GM21381 (cell line): ENCODE measurements around the gene PLRG1.

Experiments used
- ATAC-seq: cut with Tn5 transposase; IDR thresholded peaks from one replicate; pipeline ENCODE4 v1.9.1; 2021; ENCODE audit warnings: mild to moderate bottlenecking, moderate library complexity; ENCODE audit not compliant: unreplicated experiment

The PLRG1 gene

DNA sequence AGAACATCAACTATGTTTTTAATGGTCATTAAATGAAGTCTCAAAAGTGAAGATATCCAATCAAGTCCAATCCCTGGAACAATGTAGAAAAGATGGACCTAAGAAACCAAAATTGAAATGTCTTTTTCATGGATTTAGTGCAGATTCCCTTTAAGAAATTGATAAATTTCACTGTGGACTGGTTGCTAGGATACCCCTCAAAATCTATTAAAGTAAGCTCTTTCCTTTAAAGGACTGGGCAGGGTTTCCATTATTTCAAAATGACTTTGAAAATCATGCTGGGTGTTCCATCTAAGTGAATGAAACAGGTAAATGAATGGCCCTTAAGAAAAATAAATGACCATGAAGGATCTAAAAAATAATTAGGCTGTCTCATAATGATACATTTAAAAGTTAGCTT is 28.6 kb downstream of the PLRG1 start:
- ATAC-seq = no peak

DNA sequence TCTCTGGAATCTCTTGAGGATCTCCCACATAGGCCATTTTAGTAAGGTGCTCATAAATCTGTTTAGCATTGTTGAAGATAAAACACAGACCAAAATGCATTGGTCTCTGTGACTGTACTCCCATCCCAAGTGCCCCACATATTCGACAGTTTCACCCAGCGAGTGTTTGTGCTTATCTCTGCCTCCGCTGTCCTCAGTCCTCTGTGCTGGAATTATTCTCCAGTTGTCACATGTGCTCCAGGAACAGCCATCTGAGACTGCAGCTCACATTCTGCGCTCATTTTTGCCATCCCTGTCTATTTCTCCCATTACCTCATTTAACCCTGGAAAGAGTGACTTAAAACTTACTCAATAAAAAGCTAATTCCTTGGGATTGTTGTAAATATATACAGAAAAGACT is 31.0 kb downstream of the PLRG1 start:
- ATAC-seq = no peak

DNA sequence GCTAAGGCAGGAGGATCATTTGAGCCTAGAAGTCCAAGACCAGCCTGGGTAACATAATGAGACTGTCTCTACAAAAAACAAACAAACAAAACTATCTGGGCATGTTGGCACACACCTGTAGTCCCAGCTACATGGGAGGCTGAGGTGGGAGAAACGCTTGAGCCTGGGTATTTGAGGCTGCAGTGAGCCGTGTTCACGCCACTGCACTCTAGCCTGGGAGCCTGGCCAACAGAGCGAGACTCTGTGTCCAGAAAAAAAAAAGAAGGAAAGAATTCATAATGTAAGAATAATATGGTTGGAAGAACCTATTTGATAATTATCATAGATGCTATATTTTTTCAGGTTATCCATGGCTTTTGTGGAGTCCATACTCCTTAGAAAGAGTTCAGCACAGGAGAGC is 32.6 kb downstream of the PLRG1 start:
- ATAC-seq = no peak

DNA sequence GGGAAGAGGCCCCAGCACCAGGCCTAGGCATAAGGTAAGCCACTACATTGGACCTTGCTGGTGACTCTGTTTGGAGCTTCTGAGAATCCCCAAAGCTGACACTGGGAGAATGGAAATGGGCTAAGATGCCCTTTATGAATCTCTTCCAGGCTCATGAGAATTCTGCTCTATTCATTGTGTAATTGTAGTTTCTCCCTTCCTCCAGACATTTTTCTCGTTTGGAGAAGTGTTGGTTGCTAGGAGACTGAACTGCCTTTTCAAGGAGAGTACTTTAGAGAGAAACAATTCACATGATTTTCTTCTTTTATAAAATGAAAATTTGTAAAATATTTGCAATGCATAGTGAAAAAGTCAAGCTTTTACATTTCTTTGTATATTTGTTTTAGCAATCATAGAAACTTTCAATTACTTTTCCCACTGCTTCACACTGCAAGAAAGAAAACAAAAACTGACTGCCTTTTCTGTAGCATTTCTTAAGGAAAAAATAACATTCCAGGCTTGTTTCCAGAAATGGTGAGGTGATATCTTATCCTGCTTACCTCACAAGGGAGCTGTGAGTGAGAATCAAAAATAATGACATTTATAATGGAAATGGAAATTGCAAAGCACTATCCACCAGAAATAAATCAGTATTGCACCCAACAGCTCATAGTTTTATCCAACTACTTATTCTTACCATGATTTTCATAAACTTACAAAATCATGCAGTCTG is 33.7 kb downstream of the PLRG1 start:
- ATAC-seq = no peak

DNA sequence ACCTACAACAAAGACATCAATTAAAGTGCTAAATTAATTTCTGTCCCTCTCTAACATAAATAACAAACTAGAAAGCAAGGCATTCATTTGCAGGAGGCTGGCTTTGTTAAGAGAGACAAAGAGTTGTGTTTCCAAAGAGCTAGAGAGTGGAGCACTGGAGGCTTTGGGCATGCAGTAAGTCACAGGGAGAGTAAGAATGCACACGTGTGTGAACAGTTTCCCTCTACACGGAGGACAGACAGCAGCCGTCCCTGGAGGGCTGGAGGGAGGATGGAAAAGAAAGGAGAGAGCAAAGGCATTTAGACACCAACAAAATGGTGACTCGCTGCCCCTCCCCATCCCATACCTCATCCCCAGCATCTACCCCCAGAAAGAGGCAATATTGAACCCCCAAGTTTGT is 38.2 kb downstream of the PLRG1 start:
- ATAC-seq = no peak

DNA sequence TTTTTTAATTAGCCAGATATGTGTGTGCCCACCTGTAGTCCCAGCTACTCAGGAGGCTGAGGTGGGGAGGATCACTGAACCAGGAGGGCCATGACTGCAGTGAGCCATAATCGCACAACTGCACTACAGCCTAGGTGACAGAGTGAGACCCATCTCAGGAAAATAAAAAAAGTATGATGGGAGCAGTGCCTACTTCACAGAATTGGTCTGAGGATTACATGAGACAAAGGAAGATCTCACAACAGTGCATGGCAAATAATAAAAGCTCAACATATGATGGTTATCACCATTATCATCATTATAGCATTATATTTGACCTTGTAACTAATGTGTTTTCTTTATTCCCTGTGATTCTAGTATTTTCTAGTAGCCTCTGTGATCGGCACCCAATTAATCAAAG is 38.7 kb downstream of the PLRG1 start:
- no peak for ATAC-seq

DNA sequence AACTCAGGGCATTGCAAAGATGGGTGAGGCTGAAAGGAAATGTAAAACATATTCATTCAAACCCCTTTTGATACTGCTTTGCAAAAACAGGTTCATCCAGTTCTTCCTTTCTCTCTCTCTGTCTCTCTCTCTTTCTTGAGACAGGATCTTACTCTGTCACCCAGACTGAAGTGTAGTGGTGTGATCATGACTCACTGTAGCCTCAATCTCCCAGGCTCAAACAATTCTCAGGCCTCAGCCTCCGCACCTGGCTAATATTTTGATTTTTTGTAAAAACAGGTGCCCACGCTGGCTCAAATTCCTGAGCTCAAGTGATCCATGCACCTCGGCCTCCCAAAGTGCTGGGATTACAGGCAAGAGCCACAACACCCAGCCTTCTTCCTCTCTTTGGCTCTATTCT is 43.0 kb downstream of the PLRG1 start:
- no peak for ATAC-seq

DNA sequence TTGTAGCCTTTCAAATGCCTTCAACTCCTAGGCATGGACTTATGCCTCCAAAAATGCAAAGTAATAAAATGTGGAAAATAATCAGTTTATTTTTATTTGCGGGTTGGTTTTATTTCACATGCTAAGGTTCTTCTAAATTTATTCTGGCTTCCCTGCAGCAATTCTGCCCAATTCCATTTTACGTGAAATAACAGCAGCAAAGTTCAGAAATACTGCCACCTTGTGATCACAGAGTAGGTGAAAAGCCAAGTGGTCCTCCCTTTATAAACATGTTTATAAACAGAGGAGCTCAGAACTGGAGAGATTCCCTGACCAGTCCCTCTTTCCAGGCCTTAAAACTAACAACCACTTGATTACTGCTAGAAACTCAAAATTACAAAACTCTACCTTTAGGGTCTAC is 43.9 kb downstream of the PLRG1 start:
- ATAC-seq = no peak

DNA sequence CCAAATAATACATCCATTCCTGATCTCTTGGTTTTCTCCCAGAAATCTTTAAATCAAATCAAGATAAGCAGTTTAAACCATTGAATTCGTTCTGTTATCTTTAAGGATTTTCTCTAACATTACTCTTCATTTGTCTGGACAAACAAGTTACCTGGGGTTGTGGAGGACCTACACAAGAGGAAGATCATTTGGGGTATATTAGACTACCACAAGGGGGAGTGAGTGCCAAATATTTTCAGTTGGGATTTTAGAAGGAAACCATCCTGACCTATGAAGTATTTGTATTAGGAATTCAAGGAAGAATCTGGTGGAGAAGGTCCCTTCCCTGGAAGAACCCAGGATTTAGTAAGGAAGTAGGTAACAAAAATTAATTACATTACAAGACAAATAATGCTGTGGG is 46.6 kb downstream of the PLRG1 start:
- no peak for ATAC-seq

DNA sequence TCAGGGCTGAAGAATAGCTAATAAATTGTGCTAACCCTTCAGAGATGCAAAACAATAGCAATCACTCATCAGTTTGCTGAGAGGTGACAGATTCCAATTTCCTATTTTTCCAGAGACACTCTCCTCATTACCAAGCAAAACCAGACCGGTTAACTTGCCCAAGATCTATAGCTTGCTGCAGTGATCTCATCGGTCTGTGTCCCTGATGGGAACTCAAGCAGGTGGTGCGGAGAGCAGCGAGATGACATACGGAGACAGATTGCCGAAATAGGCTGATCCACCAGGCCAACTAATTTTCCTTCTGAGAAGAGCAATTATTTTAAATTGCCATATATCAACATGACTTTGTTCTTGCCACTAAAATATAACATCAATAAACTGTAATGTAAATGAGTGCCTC is 48.1 kb downstream of the PLRG1 start:
- ATAC-seq = no peak

DNA sequence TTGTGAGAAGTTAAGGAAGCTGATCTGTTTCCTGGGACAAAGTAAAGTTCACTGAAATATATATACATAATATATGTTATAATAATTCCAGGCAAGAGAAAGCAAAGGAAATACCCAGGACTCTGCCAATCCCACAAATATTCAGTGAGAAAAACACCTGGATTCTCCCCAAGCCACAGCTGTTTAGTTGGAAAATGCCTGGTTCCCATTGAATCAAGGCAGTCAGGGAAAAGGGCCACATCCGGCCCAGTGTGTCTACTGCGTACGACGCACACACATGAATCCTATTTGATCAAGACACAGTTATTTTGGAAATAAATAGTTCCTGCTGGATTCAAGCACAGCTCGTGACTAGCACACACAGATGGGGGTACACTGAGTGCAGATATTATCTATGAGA is 52.3 kb downstream of the PLRG1 start:
- ATAC-seq = no peak

DNA sequence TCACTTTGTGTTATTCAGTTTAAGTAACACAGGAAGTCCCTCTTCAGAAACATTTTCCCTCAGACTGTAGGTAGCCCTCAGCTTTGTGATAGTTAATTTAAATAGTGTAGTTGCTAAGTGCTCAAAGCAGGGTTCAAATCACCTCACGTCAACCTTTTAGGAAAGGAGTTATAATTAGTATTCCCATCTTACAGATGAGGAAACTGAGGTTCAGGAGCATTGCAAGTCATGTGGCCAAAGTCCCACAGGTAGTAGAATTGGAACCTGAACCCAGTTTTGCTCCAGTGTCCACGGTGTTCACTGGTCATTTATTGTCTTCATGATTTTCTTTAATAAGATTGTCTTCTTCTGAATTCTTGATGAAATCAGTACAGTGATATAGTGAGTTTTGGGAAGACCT is 54.3 kb downstream of the PLRG1 start:
- ATAC-seq = no peak

DNA sequence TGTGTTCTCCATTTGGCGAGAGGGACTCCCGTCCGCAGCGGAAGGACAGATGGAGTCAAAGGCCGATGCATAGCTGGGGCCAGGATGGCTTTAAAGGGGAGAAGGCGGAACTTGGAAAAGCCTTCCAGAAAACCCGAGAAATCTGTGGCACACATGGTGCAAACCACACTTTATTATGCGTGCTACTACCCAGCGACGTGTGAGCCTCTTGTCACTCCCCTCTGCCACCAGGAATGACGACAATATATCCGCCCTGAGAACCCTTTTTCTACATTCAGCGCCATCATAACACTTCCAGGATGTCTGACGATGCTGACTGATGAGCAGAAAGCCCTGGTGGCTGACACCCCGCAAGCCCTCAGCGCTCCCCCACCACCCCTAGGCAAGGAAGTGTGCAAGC is 57.9 kb downstream of the PLRG1 start:
- ATAC-seq = no peak

DNA sequence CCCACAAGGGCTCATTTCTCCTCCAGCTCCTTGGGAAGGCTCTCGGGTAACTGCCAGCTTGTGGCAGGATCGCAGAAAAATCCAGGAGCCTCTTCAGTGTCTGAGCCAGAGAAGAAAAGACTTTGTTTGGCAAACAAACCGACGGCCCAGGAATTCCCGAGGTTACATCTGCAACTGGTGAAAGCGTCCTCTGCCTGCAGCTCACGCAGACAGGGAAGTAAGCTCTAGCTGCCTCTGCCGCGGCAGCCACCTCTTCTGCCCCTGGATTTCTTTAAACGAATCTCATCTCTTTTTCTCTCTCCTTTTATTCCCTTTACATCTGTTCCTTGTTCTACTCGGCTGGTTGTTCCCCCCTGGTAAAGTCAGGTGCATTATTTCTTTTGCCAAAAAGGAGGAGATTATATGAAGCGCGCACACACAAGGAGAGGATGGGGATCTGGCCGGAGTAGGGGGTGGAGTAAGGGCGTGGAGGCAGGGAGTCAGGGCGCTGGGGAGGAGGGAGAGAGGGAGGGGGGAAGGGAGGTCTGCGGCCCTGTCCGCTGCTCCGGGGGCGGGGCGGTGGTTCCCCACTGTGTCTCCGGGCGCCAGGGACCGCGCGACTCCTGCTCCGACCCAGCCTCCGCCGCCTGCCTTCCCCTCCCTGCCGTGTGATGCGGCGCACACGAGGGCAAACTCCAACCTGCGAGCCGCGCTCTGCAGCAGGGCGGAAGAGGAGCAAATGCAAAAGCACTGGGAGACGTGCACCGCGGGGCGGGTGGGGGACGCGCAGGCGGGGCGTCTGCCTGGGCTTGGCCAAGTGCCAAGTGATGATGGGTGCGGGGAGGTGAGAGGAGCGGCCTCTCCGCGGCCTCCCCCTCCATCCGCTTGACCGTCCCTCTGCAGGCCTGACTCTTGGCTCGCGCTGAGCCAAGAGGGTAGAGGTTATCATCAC is 58.6 kb downstream of the PLRG1 start, which contains the start of gene DCHS2:
DCHS2 (minus strand) TSS at position 459 of the 931 bp plus-strand sequence; CDS start at position 15, 444 bp downstream.
- ATAC-seq = peak; percentile 54

DNA sequence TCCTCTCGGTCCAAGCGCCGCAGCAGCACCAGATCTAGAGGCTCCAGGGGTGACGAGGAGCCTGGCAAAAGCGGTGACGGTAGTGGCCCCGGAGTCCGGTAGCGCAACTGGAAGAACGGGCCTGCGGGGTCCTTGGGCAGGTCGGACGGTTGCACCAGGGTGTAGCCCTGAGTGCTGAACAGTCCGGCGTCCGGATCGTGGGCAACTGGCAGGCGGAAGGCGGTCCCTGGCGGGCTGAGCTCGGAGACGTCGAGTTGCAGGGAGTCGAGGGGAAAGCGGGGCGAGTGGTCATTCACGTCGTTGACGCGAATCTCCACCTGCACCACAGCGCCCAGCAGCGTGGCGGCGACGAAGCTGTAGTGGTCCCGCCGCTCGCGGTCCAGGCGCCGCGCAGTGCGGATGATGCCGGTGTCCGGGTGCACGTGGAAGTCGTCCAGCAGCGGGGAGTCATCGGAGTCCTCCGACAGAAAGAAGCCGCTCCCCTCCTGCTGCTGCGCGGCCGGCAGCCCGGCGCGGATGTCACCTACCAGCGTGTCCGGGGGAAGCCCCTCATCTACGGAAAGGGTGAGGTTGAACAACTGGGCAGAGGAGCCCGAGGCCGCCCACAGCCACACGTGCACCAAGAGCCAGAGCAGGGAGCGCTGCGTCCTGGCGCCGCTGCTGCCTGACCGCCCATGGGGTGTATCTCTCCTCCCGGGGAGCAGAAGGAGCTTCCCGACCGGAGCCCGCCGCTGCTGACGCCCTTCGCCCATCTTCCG is 59.4 kb downstream of the PLRG1 start:
- ATAC-seq = peak; percentile 47

DNA sequence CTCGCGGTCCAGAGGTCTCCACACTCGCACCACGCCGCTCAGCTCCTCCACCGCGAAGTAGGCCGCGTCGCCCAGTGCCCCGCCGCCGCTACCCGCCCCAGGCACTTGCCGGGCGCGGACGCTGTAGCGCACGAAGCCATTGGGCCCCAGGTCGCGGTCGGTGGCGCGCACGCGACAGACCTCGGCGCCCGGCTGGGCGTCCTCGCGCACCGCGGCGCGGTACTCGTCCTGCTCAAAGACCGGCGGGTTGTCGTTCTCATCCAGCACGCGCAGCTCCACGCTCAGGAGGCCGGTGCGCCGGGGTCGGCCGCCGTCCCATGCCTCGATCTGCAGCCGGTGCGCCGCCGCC is 60.0 kb downstream of the PLRG1 start:
- ATAC-seq = no peak

DNA sequence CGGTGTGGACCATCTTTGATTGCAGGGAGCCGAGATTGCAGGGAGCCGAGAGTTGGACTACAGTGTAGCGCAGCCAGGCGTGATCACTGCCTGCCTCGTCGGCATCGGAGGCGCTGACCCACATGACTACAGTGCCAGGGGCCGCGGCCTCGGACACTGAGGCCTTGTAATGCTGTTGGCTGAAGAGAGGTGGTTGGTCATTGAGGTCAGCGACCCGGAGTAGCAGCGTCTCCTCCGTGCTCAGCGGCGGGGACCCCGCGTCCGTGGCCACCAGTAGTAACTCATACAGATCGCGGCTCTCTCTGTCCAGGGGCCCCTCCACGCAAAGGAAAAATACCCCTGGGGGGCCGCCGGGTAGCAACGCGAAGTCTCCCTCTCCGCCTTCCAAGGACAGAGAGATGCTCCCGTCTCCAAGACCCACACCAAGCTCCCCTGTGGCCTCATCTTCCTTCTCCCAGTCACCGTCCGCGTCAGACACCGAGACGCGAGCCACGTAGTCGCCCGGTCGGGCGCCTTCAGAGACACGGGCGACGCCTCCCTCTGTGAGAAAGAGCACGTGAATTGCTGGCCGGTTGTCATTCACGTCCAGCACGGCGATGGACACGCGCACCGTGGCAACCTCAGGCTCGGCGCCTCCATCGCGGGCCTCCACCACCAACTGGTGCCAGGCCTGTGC is 60.5 kb downstream of the PLRG1 start:
- no peak for ATAC-seq

DNA sequence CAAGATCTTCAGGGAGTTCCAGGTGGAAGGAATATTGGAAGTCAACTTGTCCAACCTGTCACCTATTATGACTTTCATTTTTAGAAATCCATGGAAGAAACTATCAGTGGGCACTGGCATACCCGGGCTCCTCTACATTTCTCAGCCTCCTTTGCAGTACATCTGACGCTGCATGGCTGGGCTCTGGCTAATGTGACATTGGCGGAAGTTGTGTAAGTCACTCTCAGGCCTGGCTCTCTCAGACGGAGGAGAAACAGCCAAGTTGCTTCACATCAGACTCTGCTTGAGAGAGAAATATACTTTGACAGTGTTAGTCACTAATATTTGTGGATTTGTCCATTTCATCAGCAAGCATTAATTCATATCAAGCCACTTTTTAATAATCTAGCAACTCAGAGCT is 63.1 kb downstream of the PLRG1 start:
- no peak for ATAC-seq

DNA sequence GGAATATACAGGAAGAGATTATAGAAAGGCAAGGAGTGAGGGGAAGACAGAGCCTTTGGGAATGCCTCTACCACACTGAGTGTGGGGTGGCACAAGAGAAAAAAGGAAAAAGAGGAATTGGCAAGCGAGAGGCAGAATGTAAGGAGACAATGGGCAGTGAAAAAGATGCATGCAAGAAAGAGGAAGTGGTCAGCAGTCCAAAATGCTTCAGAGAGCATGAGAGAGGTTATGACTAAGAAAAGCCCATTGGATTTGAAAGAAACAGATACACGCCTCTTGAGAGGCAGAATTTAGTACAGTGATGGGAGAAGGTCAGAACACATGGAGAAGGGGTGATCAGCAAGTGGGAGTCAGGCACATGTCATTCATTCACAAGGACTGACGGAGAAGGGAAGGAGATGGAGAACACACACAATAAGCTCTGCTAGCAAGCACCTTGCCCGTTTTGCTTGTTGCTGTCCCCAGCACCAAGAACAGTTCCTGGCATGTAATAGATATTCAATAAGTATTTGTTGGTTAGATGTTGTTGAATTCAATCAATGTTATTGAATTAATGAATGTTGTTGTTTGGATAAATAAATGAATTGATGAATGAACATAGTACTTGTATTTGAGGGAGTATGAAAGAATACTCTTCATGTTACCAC is 65.0 kb downstream of the PLRG1 start:
- peak; percentile 97 for ATAC-seq
